Measurements from ENCODE around the gene NINJ2.

NINJ2 gene

DNA sequence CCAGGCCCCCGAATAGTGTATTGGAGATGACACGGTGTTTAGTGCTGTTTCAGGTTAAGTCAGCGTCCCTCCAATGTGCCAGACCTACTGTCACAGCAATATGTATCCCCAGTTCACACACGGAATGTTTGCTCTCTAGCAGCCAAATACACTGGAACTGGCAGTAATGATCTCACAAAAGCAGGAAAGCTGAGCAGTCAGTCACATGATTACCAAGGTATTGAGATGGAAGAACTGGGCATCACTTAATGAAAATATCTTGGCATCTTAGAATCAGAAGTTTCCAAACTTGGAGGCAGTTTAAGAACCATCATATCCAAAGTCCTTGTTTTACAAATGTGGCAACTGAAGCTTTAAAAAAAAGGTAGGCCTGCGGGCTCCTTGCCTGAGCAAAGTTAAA, 23.3 kb downstream of the NINJ2 start:
- no peak for TF ChIP-seq EZH2phosphoT487 (IDR thresholded peaks at IDR 0.05; ENCODE audit: low read depth)
- TF ChIP-seq, protein P1, sequence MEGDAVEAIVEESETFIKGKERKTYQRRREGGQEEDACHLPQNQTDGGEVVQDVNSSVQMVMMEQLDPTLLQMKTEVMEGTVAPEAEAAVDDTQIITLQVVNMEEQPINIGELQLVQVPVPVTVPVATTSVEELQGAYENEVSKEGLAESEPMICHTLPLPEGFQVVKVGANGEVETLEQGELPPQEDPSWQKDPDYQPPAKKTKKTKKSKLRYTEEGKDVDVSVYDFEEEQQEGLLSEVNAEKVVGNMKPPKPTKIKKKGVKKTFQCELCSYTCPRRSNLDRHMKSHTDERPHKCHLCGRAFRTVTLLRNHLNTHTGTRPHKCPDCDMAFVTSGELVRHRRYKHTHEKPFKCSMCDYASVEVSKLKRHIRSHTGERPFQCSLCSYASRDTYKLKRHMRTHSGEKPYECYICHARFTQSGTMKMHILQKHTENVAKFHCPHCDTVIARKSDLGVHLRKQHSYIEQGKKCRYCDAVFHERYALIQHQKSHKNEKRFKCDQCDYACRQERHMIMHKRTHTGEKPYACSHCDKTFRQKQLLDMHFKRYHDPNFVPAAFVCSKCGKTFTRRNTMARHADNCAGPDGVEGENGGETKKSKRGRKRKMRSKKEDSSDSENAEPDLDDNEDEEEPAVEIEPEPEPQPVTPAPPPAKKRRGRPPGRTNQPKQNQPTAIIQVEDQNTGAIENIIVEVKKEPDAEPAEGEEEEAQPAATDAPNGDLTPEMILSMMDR (IDR thresholded peaks at IDR 0.05; ENCODE audit: low read depth, low read length): no peak
- Histone ChIP-seq H2AFZ (ENCODE audit: low read depth, low read length) (no peak overlapping the region), H3K79me2 (ENCODE audit: low read length) (no peaks in the 10 kb centered on the region), H3K4me2 (ENCODE audit: low read length) (no peak overlapping the region), H3K9ac (ENCODE audit: low read length) (no peak overlapping the region), H3K9me3 (ENCODE audit: insufficient read depth, low read length) (no peaks in the 10 kb centered on the region), H3K4me1 (ENCODE audit: low read length) (peaks cover 26% of the 10 kb centered on the region), H4K20me1 (ENCODE audit: insufficient read depth, low read length) (no peaks in the 10 kb centered on the region), H3K36me3 (replicated peaks; ENCODE audit: low read depth, low read length) (peaks cover 3% of the 10 kb centered on the region), H3K27me3 (ENCODE audit: low read depth, low read length) (no peaks in the 10 kb centered on the region), H3K4me3 (ENCODE audit: low read length) (no peak overlapping the region), H3K27ac (ENCODE audit: low read length) (no peak overlapping the region)

DNA sequence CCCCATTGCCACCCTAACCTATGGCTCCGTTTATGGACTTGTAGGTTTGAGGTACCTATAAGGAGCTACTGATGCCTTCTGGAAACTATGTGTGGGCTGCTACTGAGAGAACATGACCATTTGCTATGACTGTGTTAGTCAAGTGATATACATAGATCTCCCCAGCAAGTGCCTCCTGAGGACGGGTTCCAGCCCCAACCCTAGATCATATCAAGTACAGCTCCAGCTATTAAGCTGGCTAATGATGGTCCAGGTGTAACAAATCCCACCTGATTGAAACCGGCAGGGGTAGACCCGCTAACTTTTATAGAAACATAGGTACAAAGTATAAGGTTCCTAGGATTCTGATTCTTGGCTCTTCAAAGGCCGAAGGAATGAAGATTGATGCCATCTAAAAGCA, 23.7 kb downstream of the NINJ2 start:
- Histone ChIP-seq H3K4me1 (ENCODE audit: low read length) (peaks cover 26% of the 10 kb centered on the region), H3K4me3 (ENCODE audit: low read length) (no peak overlapping the region), H3K27ac (ENCODE audit: low read length) (no peak overlapping the region), H3K9me3 (ENCODE audit: insufficient read depth, low read length) (no peaks in the 10 kb centered on the region), H3K27me3 (ENCODE audit: low read depth, low read length) (no peaks in the 10 kb centered on the region), H3K4me2 (ENCODE audit: low read length) (no peak overlapping the region), H3K79me2 (ENCODE audit: low read length) (no peaks in the 10 kb centered on the region), H3K36me3 (replicated peaks; ENCODE audit: low read depth, low read length) (peaks cover 3% of the 10 kb centered on the region), H3K9ac (ENCODE audit: low read length) (no peak overlapping the region), H4K20me1 (ENCODE audit: insufficient read depth, low read length) (no peaks in the 10 kb centered on the region), H2AFZ (ENCODE audit: low read depth, low read length) (no peak overlapping the region)
- TF ChIP-seq, protein P1 (IDR thresholded peaks at IDR 0.05; ENCODE audit: low read depth, low read length): no peak
- no peak for TF ChIP-seq EZH2phosphoT487 (IDR thresholded peaks at IDR 0.05; ENCODE audit: low read depth)

DNA sequence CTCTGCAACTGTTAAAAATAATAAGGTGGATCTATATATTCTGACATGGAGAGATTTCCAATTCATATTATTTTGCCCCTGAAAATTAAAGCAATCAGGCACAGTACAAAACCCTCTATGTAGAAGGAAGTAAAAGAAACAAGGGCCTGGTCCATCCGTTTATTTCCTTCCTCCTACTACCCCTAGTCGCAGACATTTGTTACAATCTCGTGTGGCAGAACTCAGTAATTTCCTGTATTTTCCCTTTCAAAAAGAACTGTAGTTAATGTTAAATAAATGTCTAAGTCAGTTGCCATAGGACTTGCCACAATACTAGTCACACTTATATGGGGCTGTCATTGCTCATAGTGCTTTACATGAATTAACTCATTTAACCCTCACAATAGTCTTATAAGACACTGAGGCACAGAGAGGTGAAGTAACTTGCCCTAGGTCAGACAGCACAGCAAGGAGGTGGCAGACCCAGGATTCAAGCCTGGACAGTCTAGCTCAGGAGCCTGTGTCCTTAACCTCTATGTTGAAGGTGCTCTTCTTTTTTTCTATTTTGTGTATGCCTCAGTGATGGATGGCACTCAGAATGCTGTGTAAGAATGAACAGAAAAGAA, 24.2 kb downstream of the NINJ2 start:
- TF ChIP-seq EZH2phosphoT487 (IDR thresholded peaks at IDR 0.05; ENCODE audit: low read depth): no peak
- TF ChIP-seq, protein P1 (IDR thresholded peaks at IDR 0.05; ENCODE audit: low read depth, low read length): no peak
- no peak overlapping the region for H3K9ac ChIP-seq (ENCODE audit: low read length)
- H3K9me3 ChIP-seq (ENCODE audit: insufficient read depth, low read length): no peaks in the 10 kb centered on the region
- H2AFZ ChIP-seq (ENCODE audit: low read depth, low read length): no peak overlapping the region
- no peak overlapping the region for H3K4me3 ChIP-seq (ENCODE audit: low read length)
- H3K4me2 ChIP-seq (ENCODE audit: low read length): no peak overlapping the region
- no peaks in the 10 kb centered on the region for H3K27me3 ChIP-seq (ENCODE audit: low read depth, low read length)
- no peak overlapping the region for H3K27ac ChIP-seq (ENCODE audit: low read length)
- H3K4me1 ChIP-seq (ENCODE audit: low read length): peaks cover 23% of the 10 kb centered on the region
- H3K36me3 ChIP-seq (replicated peaks; ENCODE audit: low read depth, low read length): peaks cover under 1% of the 10 kb centered on the region
- H3K79me2 ChIP-seq (ENCODE audit: low read length): no peaks in the 10 kb centered on the region
- no peaks in the 10 kb centered on the region for H4K20me1 ChIP-seq (ENCODE audit: insufficient read depth, low read length)

DNA sequence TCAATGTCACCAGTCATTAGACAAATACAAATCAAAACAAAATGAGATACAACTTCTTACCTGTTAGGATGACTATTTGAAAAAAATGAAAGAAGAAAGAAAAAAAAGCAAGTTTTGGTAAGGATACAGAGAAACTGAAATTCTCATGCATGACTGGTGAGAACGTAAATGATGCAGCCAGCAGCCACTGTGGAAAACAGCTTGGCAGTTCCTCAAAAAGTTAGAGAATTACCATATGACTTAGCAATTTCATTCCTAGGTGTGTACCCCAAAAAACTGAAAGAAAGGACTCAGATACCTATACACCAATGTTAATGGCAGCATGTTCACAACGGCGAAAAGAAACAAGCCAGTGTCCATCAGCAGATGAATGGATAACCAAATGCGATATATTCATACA, 26.6 kb downstream of the NINJ2 start:
- peak overlapping the region; percentile 3; the same call in 1 of the 2 replicates for H3K27ac ChIP-seq (ENCODE audit: low read length)
- H3K79me2 ChIP-seq (ENCODE audit: low read length): no peaks in the 10 kb centered on the region
- H3K27me3 ChIP-seq (ENCODE audit: low read depth, low read length): no peaks in the 10 kb centered on the region
- peak overlapping the region; percentile 27; the same call in 1 of the 2 replicates for H3K4me2 ChIP-seq (ENCODE audit: low read length)
- H3K4me3 ChIP-seq (ENCODE audit: low read length): no peak overlapping the region
- no peaks in the 10 kb centered on the region for H3K36me3 ChIP-seq (replicated peaks; ENCODE audit: low read depth, low read length)
- H3K4me1 ChIP-seq (ENCODE audit: low read length): peaks cover 11% of the 10 kb centered on the region
- H3K9ac ChIP-seq (ENCODE audit: low read length): no peak overlapping the region
- H4K20me1 ChIP-seq (ENCODE audit: insufficient read depth, low read length): no peaks in the 10 kb centered on the region
- TF ChIP-seq EZH2phosphoT487 (IDR thresholded peaks at IDR 0.05; ENCODE audit: low read depth): no peak
- TF ChIP-seq, protein P1 (IDR thresholded peaks at IDR 0.05; ENCODE audit: low read depth, low read length): no peak
- H3K9me3 ChIP-seq (ENCODE audit: insufficient read depth, low read length): no peaks in the 10 kb centered on the region
- H2AFZ ChIP-seq (ENCODE audit: low read depth, low read length): no peak overlapping the region

Measured in OCI-LY3 (cell line).